Putamen (tissue), 1 donor: ENCODE results near the gene CTSH.
"Not testable (repeated sequence)": the region's sequence is repeated elsewhere in the genome, so short reads cannot be mapped to it uniquely, and the experiment has no call there.

ENCODE experiments used
- DNase-seq: peaks from one replicate; pipeline ENCODE4 v3.0.0-alpha.2; 2016; ENCODE audit warnings: low spot score

CTSH gene

DNA sequence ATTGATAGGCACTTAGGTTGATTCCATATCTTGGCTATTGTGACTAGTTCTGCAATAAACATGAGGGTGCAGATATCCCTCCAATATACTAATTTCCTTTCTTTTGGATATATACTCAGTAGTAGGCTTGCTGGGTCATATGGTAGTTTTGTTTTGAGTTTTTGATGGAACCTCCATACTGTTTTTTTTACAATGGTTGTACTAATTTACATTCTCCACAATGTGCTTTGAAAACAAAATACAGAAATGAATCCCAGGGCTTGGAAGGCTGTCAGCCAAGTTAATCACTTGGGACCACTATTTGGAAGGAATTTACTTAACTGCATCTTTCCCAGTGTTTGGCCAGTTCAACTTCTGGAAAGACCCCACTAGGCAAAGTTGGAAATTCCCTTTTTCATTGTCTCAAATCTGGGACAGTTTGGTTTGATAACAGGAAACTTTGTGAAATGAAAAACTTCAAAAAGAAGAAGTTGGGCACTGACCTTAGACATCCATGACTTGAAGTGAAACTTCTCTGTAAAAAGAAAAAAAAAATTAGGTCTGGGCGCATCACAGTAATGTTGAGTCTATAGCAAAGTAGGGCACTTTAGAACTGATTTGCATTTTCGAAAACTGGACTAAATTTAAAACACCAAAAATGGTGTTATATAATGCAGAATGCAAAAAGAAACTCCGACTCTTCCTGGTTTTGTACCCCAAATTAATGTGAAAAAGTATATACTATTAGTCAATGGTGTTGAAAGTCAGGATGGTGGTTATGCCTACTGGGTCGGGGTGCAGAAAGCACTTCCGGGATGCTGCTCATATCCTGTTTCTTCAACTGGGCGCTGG, 6.0 kb downstream of the CTSH start:
- DNase-seq: peak; percentile 31

DNA sequence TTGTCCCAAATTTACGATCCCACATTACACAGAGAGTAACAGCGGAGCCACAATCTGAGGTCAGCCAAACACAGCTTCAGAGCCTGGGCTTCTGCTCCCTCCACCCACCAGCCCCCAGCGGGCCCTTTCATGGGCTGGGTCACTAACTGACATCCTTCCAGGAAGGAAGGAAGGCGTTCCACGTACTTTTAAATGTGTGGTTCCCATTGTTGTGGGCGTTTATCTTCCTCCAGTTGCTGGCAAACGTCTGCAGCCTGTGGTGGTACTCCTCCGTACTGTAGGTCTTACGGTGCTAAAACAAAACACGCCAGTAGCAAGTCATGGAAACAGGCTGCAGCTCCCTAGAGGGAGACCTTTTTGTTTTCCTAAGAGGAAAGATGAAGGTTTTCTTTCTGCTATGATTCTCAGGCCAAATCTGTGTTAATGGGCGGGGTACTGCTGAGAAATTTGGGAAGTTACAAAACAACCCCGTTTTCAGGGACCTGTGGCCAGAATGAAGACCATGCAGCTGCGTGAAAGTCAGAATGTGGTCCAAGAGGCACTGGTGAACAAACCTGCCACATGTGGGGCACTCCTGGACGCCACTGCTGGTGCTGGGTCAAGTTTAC, 7.6 kb downstream of the CTSH start:
- no peak for DNase-seq

DNA sequence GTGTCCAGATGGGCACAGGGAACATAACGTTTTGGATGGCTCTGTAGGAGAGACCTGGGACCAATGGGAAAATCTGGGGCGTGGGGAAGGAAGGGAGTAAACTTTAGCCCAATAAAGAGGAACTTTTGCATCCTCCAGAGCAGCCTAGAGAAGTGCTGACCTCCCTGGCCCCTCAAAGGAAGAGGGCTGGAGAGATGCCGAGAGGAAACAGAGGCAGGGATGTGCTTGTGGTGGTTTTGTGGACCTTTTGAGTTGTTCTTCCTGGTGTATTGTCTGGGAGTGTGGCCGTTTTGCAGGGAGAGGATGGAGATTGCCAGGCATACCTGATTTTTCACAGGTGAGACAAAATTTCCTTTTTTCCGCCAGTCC, 10.2 kb downstream of the CTSH start:
- DNase-seq: no peak

DNA sequence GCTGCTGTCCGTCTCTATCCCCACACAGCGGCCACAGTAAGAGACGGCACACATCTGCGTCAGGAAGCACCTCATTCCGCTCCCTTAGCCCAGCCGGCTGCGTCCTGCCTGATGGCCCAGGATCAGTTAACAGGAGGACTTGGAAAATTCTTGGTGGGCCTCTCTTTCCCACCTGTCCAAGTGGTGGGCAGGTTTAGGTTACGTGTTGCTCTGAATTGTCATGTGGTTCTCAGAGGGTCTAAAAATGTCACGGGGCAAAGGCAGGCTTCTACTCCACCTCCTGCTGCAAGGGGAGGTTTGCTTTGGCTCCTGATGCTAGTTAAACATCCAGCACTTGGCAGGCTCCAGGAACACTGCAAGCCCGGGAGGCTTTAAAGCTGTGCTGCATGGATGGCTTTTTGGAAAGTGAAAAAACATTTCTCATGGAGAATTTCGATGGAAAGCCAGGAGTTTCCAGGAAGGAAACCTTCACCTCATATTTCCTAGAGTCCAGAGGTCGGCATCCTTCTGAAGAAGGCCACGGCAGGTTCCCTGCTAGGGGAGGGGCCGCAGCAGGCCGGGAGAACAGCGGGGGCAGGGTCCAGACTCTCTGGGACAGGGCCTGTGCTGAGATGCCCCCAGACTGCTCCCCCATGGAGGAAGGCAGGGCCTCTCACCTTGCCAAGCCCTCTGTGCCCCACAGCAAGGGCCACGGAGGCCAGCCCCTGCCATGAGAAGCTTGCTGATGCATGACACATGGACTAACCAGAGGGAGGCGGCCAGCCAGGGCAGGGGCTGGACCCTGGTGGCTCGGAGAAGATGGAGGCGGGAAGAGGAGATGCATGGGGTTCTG, 10.8 kb downstream of the CTSH start:
- DNase-seq: no peak

DNA sequence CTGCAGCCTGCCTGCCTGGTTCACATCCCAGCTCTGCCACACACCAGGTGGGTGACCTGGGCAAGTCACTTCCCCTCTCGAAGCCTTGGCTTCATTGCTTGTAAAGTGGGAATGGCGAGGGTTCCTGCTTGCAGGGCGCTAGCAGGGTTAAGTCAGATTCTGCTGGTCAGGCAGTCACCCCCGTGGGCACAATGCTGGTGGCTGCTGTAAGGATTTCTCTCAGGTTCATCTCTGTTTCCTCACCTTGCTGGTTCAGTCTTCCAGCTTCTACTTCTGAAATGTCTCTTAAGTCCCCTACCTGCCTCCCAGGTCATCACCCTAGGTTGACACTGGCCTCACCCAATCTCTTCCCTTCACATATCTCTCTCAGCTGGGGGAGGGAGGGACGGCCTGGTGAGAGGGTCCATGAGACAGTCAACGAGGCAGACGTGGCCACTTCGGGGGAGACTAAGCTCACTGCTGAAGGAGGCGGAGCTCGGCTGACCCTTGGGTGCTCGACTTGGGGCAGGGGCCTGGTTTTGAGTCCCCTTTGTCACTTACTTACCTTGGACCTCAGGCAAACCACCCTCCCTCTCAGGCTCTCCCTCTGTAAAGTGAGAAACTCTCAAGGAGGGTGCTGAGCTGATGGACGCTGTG, 11.5 kb downstream of the CTSH start:
- DNase-seq: no peak

DNA sequence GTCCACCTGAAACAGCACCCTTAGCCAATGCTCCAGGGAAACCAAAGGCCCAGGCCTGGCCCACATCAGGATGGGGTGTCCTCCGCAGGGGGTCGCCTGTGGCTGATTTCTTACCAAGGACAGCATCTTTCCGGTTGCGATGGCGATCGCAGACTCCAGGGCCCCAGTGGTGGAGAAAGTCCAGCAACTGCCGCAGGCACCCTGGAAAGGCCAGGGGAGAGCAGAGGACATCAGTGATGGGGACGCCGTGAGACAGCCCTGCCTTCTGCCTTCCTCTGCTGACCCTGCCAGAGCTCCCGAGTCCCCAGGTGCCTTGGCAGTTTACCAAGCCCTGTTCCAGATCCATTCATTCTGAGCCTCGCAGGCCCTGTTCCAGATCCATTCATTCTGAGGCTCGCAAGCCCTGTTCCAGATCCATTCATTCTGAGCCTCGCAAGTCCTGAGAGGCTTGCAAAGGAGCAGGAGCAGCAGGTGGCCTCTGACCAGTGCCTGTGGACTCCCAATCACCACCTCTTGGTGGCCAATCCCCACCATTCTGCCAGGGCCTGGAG, 12.5 kb downstream of the CTSH start:
- DNase-seq: no peak

DNA sequence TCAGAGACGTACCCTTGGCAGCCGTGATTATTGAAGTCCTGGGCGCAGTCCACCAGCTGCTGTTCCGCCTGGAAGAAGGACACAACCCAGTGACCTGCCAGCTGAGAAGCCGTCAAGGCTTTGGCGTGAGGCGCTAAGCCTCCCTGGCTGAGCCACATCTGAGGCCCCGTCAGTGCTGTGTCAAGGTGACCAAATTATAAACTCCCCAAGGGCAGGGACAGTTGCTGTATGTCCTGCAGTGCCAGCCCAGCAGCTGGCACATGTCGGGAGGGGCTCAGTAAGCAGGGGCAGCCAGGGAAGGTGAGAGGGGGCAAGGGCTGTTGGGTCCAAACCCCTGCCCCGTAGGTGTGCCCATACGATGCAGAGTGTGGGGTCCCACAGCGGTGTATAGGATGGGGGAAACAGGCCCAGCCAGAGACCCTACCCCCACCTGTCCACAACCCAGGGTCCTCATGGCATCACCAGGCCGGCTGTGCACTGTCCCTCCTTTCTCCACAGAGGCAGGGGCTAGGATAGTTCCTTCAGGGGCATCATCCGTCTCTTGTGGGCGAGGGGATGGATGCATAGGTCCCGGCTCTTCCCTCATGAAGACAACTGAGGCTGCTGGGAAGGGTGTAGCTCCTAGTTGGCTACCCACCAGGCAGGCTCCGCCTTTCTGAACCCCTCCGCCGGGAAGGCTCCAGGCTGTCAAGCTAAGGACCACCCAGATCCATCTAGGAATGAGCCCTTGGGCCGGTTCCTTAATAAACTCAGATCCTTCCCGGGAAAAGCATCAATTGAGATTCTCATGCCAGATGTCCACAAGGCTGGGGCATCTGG, 13.2 kb downstream of the CTSH start:
- no peak for DNase-seq

DNA sequence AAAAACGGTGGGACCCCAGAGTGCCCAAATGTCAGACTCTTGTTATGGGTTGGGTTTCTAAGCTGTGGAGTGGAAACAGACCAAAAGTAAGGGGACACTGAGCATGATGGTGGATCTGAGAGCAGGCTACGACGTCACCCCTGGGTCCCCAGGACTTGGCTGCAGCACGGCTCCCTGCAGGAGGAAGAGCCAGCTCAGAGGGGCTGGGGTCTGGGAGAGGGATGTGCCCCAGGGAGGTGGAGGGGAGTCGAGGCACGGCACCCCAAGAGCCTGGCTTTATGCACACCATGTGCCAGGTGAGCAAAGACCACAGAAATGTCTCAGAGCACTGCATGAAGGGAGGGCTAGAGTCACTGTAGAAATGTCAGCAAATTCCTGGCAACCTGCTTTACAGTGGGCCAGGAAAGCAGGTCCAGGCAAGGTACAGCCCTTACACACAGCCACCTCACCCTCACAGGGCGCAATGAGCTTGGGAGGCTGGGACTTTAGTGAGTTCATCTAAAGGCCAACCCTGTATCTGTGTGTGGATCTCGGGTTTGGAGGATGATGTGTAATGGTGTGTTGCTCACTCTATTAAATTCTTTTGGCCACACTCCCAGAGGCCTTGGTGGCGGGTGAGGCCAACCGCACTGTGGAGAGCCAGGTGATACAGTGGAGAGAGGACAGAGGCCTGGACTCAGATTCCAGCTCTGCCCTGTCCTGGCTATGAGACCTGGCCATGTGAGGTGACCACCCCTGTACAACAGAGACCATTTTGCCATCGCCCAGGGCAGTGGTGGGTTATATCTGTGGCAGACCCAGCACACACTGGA, 14.1 kb downstream of the CTSH start:
- DNase-seq: no peak

DNA sequence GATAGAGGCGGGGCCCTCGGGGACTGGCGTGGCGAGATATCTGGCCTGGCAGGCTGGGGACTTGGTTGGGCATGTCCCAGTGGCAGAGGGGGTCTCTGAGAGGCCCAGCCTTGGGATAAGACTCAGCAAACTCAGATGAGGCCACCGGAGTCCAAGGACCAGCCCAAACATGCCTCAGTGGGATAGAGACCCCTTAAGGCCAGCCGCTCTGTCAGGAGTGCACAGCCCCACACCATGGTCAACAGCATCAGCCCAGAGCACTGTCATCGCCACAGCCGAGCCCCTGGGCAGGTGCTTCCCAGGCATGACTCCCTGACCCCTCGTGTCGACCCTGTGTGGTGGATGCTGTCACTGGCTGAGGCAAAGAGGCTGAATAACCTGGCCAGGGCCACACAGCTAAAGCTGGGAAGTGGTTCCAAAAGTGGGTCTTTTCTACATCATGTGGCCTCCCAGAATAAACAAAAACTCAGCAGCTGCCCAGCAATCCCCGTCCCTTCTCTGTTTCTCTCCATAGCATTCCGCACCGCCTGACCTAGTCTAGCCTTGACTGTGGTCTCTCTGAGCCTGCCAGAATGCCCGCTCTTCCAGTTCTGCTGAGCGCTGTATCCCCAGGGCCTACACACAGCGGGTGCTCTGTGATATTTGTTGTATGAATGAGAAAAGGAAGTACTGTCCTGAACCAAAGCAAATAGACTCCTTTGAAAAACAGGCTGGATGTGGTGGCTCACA, 15.1 kb downstream of the CTSH start:
- DNase-seq: no peak

DNA sequence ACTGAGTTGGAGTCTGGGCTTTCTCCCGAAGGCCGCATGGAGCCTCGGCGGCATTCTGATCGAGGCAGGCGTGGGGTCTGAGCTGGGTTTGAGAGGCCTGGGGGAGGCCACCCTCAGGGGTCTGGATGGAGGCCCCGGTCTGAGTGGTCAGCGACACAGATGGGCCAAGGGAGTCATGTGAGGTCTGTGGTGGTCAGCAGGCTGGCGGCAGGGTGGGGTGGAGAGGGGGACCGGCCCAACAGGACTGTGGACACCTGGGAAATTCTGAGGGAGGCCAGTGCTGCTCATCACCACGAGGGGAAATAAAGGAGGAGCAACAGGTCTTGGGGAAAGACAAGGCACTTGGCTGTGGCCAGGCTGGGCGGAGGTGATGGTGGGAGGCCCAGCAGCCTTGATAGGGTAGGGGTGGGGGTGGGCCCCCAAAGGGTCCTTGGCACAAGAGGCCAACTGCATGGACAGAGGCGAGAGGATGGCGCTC, 16.2 kb downstream of the CTSH start:
- no peak for DNase-seq

DNA sequence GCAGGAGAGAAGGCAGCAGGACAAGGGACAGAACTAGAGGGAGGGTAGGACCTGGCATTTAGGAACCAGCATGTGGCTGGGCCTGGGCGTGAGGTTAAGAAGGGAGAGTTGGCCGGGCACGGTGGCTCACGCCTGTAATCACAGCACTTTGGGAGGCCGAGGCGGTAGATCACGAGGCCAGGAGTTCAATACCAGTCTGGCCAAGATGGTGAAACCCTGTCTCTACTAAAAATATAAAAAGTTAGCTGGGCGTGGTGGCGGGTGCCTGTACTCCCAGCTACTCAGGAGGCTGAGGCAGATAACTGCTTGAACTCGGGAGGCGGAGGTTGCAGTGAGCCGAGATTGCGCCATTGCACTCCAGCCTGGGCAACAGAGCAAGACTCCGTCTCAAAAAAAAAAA, 16.7 kb downstream of the CTSH start:
- DNase-seq: not testable (repeated sequence)

DNA sequence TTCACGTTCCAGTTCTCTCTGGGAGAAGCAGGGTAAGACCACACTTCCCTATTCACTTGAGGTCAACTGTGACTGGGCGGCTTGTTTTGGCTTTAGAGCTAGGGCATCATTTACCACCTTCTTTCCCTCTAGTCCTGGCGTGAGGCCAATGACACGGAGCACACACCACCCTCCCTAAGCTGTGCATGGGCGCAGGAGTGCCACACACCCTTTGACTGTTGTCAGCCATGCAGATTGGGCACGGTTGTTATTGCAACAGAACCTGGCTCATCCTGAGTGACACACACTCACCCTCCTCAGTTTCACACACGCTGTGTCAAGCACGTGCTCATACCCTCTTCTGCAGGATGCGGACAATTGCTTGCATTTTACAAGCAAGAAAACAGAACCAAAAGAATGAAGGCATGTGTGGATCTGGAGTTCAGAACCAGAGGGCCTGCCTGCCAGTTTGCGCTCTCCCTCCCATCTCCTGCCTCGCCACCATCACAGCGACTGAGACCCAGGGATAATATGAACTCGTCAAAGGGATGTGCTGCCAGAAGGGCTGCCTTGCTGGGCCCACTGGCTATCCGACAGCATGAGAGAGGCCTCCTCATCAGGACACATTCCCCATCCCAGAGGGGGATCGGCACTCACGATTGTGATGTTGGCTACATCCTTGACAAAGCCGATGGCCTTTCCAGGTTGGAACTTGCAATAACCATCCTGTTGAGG, 17.6 kb downstream of the CTSH start:
- no peak for DNase-seq

DNA sequence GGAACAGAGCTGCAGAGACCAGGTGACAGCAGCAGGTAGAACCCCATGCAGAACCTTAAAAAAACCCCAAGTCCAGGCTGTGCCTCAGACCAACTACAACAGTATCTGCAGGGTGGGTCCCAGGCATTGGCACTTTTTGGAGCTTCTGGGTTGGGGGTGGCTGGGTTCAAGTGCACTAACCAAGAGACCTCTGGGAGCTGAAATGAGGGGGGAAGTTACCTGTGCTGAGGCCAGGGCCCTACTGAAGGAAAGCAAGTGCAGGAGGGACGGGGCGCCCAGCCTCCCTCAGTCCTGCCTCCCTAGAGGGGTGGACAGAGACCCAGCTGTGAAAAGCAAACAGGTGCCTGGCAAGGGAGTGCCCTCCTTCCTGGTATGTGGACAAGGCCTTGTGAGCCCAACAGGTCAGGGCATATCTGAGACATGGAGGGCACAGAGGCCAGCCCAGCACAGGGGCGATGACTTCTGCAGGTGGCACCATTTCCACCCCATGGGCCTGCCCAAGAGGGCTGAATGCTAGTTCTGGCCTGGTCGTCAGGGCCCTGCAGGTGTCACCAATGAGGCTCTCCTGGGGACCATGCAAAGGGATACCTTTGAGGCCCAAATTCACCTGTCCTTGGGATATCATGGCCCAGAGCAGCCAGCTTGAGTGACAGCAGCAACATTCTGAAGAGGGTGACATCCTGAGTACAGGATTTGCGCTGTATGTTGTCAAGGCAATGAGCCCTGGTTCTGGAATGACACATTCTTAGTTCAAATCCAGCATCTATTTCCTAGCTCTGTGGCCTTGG, 18.7 kb downstream of the CTSH start:
- DNase-seq: no peak

DNA sequence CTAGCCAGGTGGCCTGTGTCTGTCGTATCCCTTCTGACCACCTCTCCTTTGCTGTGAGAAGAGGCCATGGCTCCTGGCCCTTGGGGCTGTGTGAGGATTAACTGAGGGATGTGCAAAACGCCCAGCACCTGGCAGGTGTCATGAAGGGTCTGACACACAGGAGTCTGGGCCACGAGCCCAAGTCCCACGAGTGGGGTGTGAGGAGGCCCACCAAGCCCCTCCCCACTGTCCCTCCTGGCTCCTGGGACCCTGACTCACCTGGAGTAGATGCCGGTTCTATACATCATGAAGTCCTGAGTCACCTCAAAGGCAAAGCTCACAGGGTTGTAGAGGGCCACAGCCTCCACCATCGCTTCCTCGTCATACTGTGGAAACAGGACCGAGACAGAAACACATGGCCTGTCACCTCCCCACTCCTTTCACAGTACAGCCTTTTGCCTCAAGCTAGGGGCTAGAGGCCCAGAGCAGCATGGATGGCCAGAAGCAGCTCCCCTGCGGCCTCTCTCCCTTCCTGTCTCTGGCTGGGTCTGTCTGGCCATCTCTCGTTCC, 19.7 kb downstream of the CTSH start:
- no peak for DNase-seq

DNA sequence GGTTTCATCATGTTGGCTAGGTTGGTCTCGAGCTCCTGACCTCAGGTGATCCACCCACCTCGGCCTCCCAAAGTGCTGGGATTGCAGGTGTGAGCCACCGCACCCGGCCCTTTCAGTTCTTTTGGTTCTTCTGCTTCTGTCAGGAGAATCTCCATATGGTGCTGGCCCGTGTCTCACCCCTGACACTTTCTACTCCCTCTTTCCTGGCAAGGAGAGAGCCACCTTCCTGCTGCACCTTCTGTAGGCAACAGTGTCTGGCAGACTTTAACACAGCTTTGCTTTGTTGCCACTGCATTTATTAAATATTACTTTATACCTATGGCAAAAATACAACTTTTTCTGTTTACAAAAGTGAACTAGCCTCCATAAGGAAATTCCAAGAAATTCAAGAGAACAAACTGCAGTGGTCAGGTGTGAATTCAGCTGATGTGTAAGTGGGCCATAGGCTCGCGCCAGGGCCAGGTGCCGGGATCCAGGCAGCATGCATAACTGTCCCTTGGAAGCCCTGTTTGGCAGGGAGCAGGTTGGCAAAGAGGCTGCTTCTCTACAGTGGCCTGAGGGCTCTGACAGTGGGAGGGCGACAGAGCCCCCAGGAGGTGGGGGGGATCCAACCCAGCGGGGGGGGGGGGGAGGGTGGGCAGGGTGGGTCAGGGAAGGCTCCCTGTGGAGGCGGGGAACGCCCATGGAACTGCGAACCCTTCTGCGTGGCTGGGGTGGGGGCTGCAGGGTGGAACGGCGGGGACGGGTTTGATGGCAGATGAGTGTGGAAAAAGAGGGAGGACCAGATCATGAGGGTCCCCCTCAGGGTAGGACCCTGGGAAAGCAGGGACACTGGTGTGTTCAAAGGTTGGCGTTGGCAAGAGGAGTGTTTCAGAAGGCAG, 21.1 kb downstream of the CTSH start:
- no peak for DNase-seq

DNA sequence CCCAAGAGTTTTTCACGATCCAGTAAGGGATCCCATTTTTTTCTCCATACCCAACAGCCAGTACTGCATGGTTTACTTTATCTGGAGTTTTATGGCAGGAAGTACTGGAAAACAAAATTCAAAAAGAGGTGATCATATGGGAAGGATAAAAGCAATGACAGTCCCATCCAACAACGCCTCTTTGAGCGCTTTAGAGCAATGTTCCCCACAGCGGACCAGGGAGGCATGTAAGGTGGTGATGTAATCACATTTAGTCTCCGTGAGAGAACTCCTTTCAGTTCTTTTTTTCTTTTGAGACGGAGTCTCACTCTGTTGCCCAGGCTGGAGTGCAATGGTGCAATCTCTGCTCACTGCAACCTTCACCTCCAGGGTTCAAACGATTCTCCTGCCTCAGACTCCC, 21.8 kb downstream of the CTSH start:
- DNase-seq: no peak

DNA sequence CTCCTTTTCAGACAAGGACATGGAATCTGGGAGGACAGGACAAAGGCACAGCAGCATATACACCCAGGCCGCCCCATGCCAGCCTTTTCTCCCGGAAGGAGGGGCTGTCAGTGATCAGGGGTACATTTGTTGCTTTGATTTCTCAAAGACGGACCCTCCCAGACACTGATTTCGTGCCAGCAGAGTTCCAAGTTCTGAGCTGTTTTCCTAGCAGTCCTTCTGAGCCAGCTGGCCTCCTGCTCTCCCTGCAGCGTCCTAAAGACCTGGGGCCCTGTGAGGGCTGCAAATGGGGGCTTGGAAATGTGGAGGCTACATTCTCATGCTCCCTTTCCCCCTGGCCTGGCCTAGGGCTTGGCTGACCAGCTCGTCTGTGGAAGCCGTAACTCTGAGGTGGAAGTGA, 22.3 kb downstream of the CTSH start:
- DNase-seq: no peak
